SH-SY5Y (cell line): ENCODE measurements around the gene TNFSF13B.

Source experiments
- GATA2 ChIP-seq: IDR thresholded peaks from 2 replicates; pipeline ENCODE4 v1.6.1; 2011; ENCODE audit warnings: mild to moderate bottlenecking, low read depth, low read length
- GATA3 ChIP-seq: IDR thresholded peaks from 2 replicates; pipeline ENCODE4 v1.6.1; 2011; ENCODE audit warnings: low read depth, mild to moderate bottlenecking, low read length, moderate library complexity

The TNFSF13B gene

GRCh38 chr13:108357228-108357627, 87.7 kb downstream of the TNFSF13B start:
- TF ChIP-seq GATA2 (no peak), GATA3 (no peak)
